GM19193 (cell line): ENCODE measurements around the gene INPP5A.

Experiments
- POLR2A ChIP-seq: IDR thresholded peaks from 4 replicates; pipeline ENCODE4 v1.6.1; 2011; ENCODE audit not compliant: insufficient read depth, insufficient read length; ENCODE audit errors: extremely low read depth

Gene INPP5A

GRCh38 chr10:132807621-132808049 is 270.0 kb downstream of the INPP5A start:
- TF ChIP-seq POLR2A: no peak

GRCh38 chr10:132808383-132809231 is 271.0 kb downstream of the INPP5A start:
- no peak for TF ChIP-seq POLR2A

GRCh38 chr10:132809232-132810140 is 271.9 kb downstream of the INPP5A start:
- TF ChIP-seq POLR2A: no peak

- TF ChIP-seq POLR2A: no peak
Observed at GRCh38 chr10:132810141-132810806, 272.7 kb downstream of the INPP5A start.

- TF ChIP-seq POLR2A: no peak
Observed at GRCh38 chr10:132810807-132811700, 273.5 kb downstream of the INPP5A start.

- TF ChIP-seq POLR2A: no peak
Observed at GRCh38 chr10:132811891-132812481, 274.4 kb downstream of the INPP5A start.

GRCh38 chr10:132812520-132812919 is 274.9 kb downstream of the INPP5A start:
- no peak for TF ChIP-seq POLR2A

GRCh38 chr10:132813001-132813401 is 275.4 kb downstream of the INPP5A start:
- TF ChIP-seq POLR2A: no peak

GRCh38 chr10:132813560-132814468 is 276.2 kb downstream of the INPP5A start:
- no peak for TF ChIP-seq POLR2A

- no peak for TF ChIP-seq POLR2A
Observed at GRCh38 chr10:132814469-132814856, 276.9 kb downstream of the INPP5A start.

GRCh38 chr10:132815168-132815857 is 277.7 kb downstream of the INPP5A start:
- TF ChIP-seq POLR2A: no peak

- no peak for TF ChIP-seq POLR2A
Observed at GRCh38 chr10:132816718-132817117, 279.1 kb downstream of the INPP5A start.
